ENCODE results near the gene AQP7.

GRCh38 chr9:33435821-33436277, 33.5 kb upstream of the AQP7 start:
- no peak for TF ChIP-seq CTCF (IDR thresholded peaks at IDR 0.05)
- no peak for TF ChIP-seq POLR2A (IDR thresholded peaks at IDR 0.05)

Data from lower leg skin (tissue), 3 donors.